ENCODE measurements around the gene TPCN1.

- TF ChIP-seq CTCF (IDR thresholded peaks at IDR 0.05 in 2 of 3, conservative IDR thresholded peaks at IDR 0.05 in 1 of 3; ENCODE audit: borderline replicate concordance in 1 of 3, insufficient read depth in 1 of 3, low read depth in 2 of 3, low read length in 2 of 3): no peak
- TF ChIP-seq POLR2A (IDR thresholded peaks at IDR 0.05; ENCODE audit: borderline replicate concordance, extremely low read depth, insufficient read depth, insufficient read length): no peak
- TF ChIP-seq ELF1 (IDR thresholded peaks at IDR 0.05; ENCODE audit: borderline replicate concordance, low read depth): no peak
- no peak for TF ChIP-seq YY1 (IDR thresholded peaks at IDR 0.05; ENCODE audit: extremely low read depth, insufficient replicate concordance, low read depth, low read length)
- TF ChIP-seq ATF3 (IDR thresholded peaks at IDR 0.05): no peak
- TF ChIP-seq SIN3A (IDR thresholded peaks at IDR 0.05; ENCODE audit: low read depth): no peak
These were observed 56.2 kb downstream of the TPCN1 start for GRCh38 chr12:113277511-113277910.

Measured in HCT116 (cell line).